PC-3 (cell line): ENCODE results near the gene C4orf50.

ENCODE experiments used
- CTCF ChIP-seq: fragments of 300-600 bp; sonication (generic); conservative IDR thresholded peaks from 2 replicates; pipeline ENCODE4 v1.5.1; 2017; ENCODE audit warnings: antibody characterized with exemption, low read depth, mild to moderate bottlenecking, low read length
- EZH2 ChIP-seq: fragments of 300-600 bp; sonication (generic); IDR thresholded peaks from one replicate; pipeline ENCODE4 v1.6.1; 2017; ENCODE audit warnings: antibody characterized with exemption, mild to moderate bottlenecking, low read length; ENCODE audit not compliant: unreplicated experiment
- EZH2phosphoT487 ChIP-seq: fragments of 300-600 bp; sonication (generic); IDR thresholded peaks from 2 replicates; pipeline ENCODE4 v1.6.1; 2018; ENCODE audit warnings: mild to moderate bottlenecking, antibody characterized with exemption, low read length, borderline replicate concordance

DNA sequence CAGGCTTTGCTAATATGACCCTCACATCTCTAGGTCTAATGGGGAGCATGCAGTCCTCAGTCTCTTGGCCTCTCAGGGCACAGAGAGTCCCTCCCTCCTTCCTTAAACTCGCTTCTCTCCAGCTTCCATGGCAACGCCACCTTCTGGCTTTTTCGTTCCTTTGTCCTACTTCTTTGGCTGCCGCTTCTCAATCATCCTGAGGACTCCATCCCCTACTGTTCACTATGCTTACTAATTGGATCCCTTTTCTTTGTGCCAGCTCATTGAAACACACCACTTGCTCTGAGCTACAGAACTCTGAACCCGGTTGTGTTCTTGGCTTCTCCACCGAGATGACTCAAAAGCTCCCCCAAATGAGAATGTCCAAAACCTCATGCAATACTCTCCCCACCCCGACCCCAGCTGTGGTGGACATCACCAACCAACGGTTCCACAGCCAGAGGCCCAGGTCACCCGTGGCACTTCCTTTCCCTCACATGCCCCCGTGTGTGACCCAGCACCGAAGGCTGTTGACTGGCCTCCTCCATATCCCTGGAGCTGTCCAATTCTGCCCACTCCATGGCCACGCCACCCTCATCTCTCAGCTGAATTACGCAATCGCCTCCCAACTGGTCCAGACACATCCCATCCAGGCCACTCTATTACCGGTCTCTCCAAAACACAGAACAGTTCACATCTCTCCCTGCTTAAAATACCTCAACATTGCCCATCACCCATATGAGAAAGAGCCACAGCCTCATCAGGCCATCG lies 160.0 kb downstream of the C4orf50 start:
- no peak for TF ChIP-seq CTCF
- TF ChIP-seq EZH2, result no peak
- TF ChIP-seq EZH2phosphoT487, result no peak
